NB4 (cell line): ENCODE measurements around the gene CHAC1.

Experiments
- DNase-seq: peaks from one replicate; pipeline ENCODE4 v3.0.0; 2010; ENCODE audit warnings: low read depth
- H3K4me3 ChIP-seq: one replicate; pipeline ENCODE4 v1.5.1; 2011; ENCODE audit warnings: mild to moderate bottlenecking, low read depth, low read length, moderate library complexity
- CTCF ChIP-seq: IDR thresholded peaks from one replicate; pipeline ENCODE4 v1.5.1; 2012; ENCODE audit warnings: low read depth, low read length
- MAX ChIP-seq: IDR thresholded peaks from 2 replicates; pipeline ENCODE4 v1.6.1; 2011; ENCODE audit warnings: low read depth, low read length
- MYC ChIP-seq: IDR thresholded peaks from 2 replicates; pipeline ENCODE4 v1.6.1; 2011; ENCODE audit warnings: low read depth, low read length
- POLR2A ChIP-seq: IDR thresholded peaks from 2 replicates; pipeline ENCODE4 v1.6.1; 2011; ENCODE audit warnings: mild to moderate bottlenecking; ENCODE audit not compliant: insufficient read length; ENCODE audit errors: extremely low read depth

Gene CHAC1

GRCh38 chr15:40918799-40919392 lies 34.4 kb upstream of the CHAC1 start:
- TF ChIP-seq MYC: no peak
- TF ChIP-seq MAX: no peak
- TF ChIP-seq CTCF: no peak
- no peak for TF ChIP-seq POLR2A
- no peak overlapping the region for H3K4me3 ChIP-seq
- DNase-seq: no peak

GRCh38 chr15:40921949-40922607 lies 31.2 kb upstream of the CHAC1 start:
- no peak for TF ChIP-seq MAX
- TF ChIP-seq MYC: no peak
- no peak for TF ChIP-seq CTCF
- no peak for TF ChIP-seq POLR2A
- no peak for DNase-seq
- H3K4me3 ChIP-seq: no peak overlapping the region

- H3K4me3 ChIP-seq: no peak overlapping the region
- no peak for DNase-seq
- TF ChIP-seq CTCF: no peak
- no peak for TF ChIP-seq MYC
- no peak for TF ChIP-seq POLR2A
- no peak for TF ChIP-seq MAX
These were observed 30.7 kb upstream of the CHAC1 start for GRCh38 chr15:40922608-40923005.

GRCh38 chr15:40923551-40923950 lies 29.7 kb upstream of the CHAC1 start:
- H3K4me3 ChIP-seq: no peak overlapping the region
- DNase-seq: no peak
- TF ChIP-seq MYC (no peak), CTCF (no peak), POLR2A (no peak), MAX (no peak)

- DNase-seq: no peak
- H3K4me3 ChIP-seq: no peak overlapping the region
- no peak for TF ChIP-seq POLR2A
- no peak for TF ChIP-seq CTCF
- no peak for TF ChIP-seq MAX
- no peak for TF ChIP-seq MYC
These were observed 27.8 kb upstream of the CHAC1 start for GRCh38 chr15:40925495-40925862.
